SK-N-SH treated with all-trans-retinoic acid at 6 μM for 48 hours (cell line): ENCODE data around the gene DDHD1.

Experiments
- ATAC-seq: fragments of 200-7000 bp; cut with Tn5 transposase; 3 replicates; pipeline ENCODE4 v1.9.1; 2020; ENCODE audit warnings: mild to moderate bottlenecking, moderate library complexity
- ARNTL ChIP-seq: fragments of 450-650 bp; formaldehyde crosslinking; IDR thresholded peaks from 2 replicates; pipeline ENCODE4 v1.5.0; 2020; ENCODE audit warnings: low read depth, mild to moderate bottlenecking, moderate library complexity, borderline replicate concordance
- BACH2 ChIP-seq: fragments of 250-450 bp; sonication (Bioruptor Pico); IDR thresholded peaks from 2 replicates; pipeline ENCODE4 v1.9.0; 2021; ENCODE audit warnings: mild to moderate bottlenecking, borderline replicate concordance
- CREB5 ChIP-seq: fragments of 250-450 bp; sonication (Bioruptor Pico); IDR thresholded peaks from 2 replicates; pipeline ENCODE4 v1.5.1; 2020; ENCODE audit warnings: low read depth, mild to moderate bottlenecking, moderate library complexity
- CSDC2 ChIP-seq: fragments of 250-450 bp; sonication (Bioruptor Pico); IDR thresholded peaks from 2 replicates; pipeline ENCODE4 v1.5.0; 2020; ENCODE audit warnings: mild to moderate bottlenecking, moderate library complexity
- CSRNP3 ChIP-seq: fragments of 250-450 bp; sonication (Bioruptor Pico); IDR thresholded peaks from 2 replicates; pipeline ENCODE4 v1.5.1; 2021; ENCODE audit warnings: mild to moderate bottlenecking, moderate library complexity
- ESRRG ChIP-seq: fragments of 250-450 bp; sonication (Bioruptor Pico); IDR thresholded peaks from 2 replicates; pipeline ENCODE4 v1.6.1; 2021; ENCODE audit warnings: mild to moderate bottlenecking
- GLIS3 ChIP-seq: fragments of 250-450 bp; sonication (Bioruptor Pico); IDR thresholded peaks from 2 replicates; pipeline ENCODE4 v1.5.0; 2020; ENCODE audit warnings: mild to moderate bottlenecking, moderate library complexity
- ISL1 ChIP-seq: fragments of 250-450 bp; sonication (Bioruptor Pico); IDR thresholded peaks from 2 replicates; pipeline ENCODE4 v2.1.2; 2022; ENCODE audit warnings: mild to moderate bottlenecking, moderate library complexity
- OSR1 ChIP-seq: fragments of 250-450 bp; sonication (Bioruptor Pico); IDR thresholded peaks from 2 replicates; pipeline ENCODE4 v1.8.0; 2022; ENCODE audit warnings: moderate library complexity, mild to moderate bottlenecking, inconsistent platforms
- PATZ1 ChIP-seq: fragments of 250-450 bp; sonication (Bioruptor Pico); IDR thresholded peaks from 2 replicates; pipeline ENCODE4 v1.8.0; 2020; ENCODE audit warnings: mild to moderate bottlenecking, moderate library complexity, borderline replicate concordance
- POU6F1 ChIP-seq: fragments of 250-450 bp; sonication (Bioruptor Pico); IDR thresholded peaks from 2 replicates; pipeline ENCODE4 v1.8.0; 2021; ENCODE audit warnings: low read depth, mild to moderate bottlenecking, moderate library complexity, borderline replicate concordance
- RARB ChIP-seq: fragments of 250-450 bp; sonication (Bioruptor Pico); IDR thresholded peaks from 2 replicates; pipeline ENCODE4 v1.8.0; 2021; ENCODE audit warnings: mild to moderate bottlenecking, moderate library complexity
- SNAI2 ChIP-seq: fragments of 250-450 bp; sonication (Bioruptor Pico); IDR thresholded peaks from 2 replicates; pipeline ENCODE4 v1.5.0; 2020; ENCODE audit warnings: mild to moderate bottlenecking, moderate library complexity
- TCF4 ChIP-seq: fragments of 250-450 bp; sonication (Bioruptor Pico); IDR thresholded peaks from 2 replicates; pipeline ENCODE4 v1.8.0; 2021; ENCODE audit warnings: mild to moderate bottlenecking, moderate library complexity, borderline replicate concordance
- TOX ChIP-seq: fragments of 250-450 bp; sonication (Bioruptor Pico); IDR thresholded peaks from 2 replicates; pipeline ENCODE4 v1.8.0; 2021; ENCODE audit warnings: mild to moderate bottlenecking, moderate library complexity, borderline replicate concordance
- TSHZ2 ChIP-seq: fragments of 250-450 bp; sonication (Bioruptor Pico); IDR thresholded peaks from 2 replicates; pipeline ENCODE4 v1.5.0; 2020; ENCODE audit warnings: mild to moderate bottlenecking, moderate library complexity
- ZC3H10 ChIP-seq: fragments of 250-450 bp; sonication (Bioruptor Pico); IDR thresholded peaks from 2 replicates; pipeline ENCODE4 v1.5.1; 2021; ENCODE audit warnings: mild to moderate bottlenecking, moderate library complexity
- ZFP3 ChIP-seq: fragments of 250-450 bp; sonication (Bioruptor Pico); IDR thresholded peaks from 2 replicates; pipeline ENCODE4 v1.5.0; 2020; ENCODE audit warnings: mild to moderate bottlenecking, moderate library complexity
- ZFP30 ChIP-seq: fragments of 450-650 bp; formaldehyde crosslinking; IDR thresholded peaks from 2 replicates; pipeline ENCODE4 v1.5.0; 2022; ENCODE audit warnings: mild to moderate bottlenecking, moderate library complexity
- ZNF70 ChIP-seq: fragments of 450-650 bp; formaldehyde crosslinking; IDR thresholded peaks from 2 replicates; pipeline ENCODE4 v1.5.0; 2020; ENCODE audit warnings: mild to moderate bottlenecking, moderate library complexity
- ZNF8 ChIP-seq: fragments of 450-650 bp; formaldehyde crosslinking; IDR thresholded peaks from 2 replicates; pipeline ENCODE4 v1.5.0; 2020; ENCODE audit warnings: mild to moderate bottlenecking, moderate library complexity

DDHD1 gene

GRCh38 chr14:53027041-53027440 lies 126.1 kb downstream of the DDHD1 start:
- ATAC-seq, result no peak

GRCh38 chr14:53023325-53023724 lies 129.8 kb downstream of the DDHD1 start:
- no peak for TF ChIP-seq ISL1 (CRISPR knock-in tag)
- no peak for TF ChIP-seq TSHZ2 (CRISPR knock-in tag)
- no peak for TF ChIP-seq ZFP3

More at GRCh38 chr14:53027041-53027440, 126.1 kb downstream of the DDHD1 start:
- TF ChIP-seq TCF4 (CRISPR knock-in tag) (no peak), ZC3H10 (CRISPR knock-in tag) (no peak), PATZ1 (CRISPR knock-in tag) (no peak), BACH2 (CRISPR knock-in tag) (no peak), TOX (CRISPR knock-in tag) (no peak), ESRRG (no peak), GLIS3 (no peak), CSRNP3 (CRISPR knock-in tag) (no peak), ZNF8 (CRISPR knock-in tag) (no peak), ISL1 (CRISPR knock-in tag) (no peak), ZNF70 (no peak), OSR1 (CRISPR knock-in tag) (no peak), POU6F1 (CRISPR knock-in tag) (no peak), CREB5 (CRISPR knock-in tag) (no peak), RARB (CRISPR knock-in tag) (no peak)

GRCh38 chr14:53022593-53022992 lies 130.5 kb downstream of the DDHD1 start:
- no peak for ATAC-seq
- TF ChIP-seq TSHZ2 (CRISPR knock-in tag) (no peak), RARB (CRISPR knock-in tag) (no peak), SNAI2 (CRISPR knock-in tag) (no peak), ESRRG (no peak), OSR1 (CRISPR knock-in tag) (no peak), PATZ1 (CRISPR knock-in tag) (no peak), ZNF70 (no peak), TCF4 (CRISPR knock-in tag) (no peak), CSRNP3 (CRISPR knock-in tag) (no peak), BACH2 (CRISPR knock-in tag) (no peak), CSDC2 (CRISPR knock-in tag) (no peak), GLIS3 (no peak), ARNTL (CRISPR knock-in tag) (no peak), ZNF8 (CRISPR knock-in tag) (no peak), ZFP30 (CRISPR knock-in tag) (no peak), TOX (CRISPR knock-in tag) (no peak), ISL1 (CRISPR knock-in tag) (no peak)

More at GRCh38 chr14:53023325-53023724, 129.8 kb downstream of the DDHD1 start:
- no peak for ATAC-seq
